KOPT-K1 (cell line): ENCODE results near the gene IL17RB.

ENCODE experiments used
- H3K27ac ChIP-seq: fragments of 200-600 bp; sonication (generic); 2 replicates; pipeline ENCODE4 v1.5.1; 2016; ENCODE audit warnings: antibody characterized with exemption, mild to moderate bottlenecking, low read depth, low read length; ENCODE audit not compliant: poor library complexity, severe bottlenecking
- H3K36me3 ChIP-seq: fragments of 200-600 bp; sonication (generic); 2 replicates; pipeline ENCODE4 v1.5.1; 2017; ENCODE audit warnings: antibody characterized with exemption, mild to moderate bottlenecking, low read length, moderate library complexity; ENCODE audit not compliant: insufficient read depth
- H3K9me3 ChIP-seq: fragments of 200-600 bp; sonication (generic); 2 replicates; pipeline ENCODE4 v1.5.1; 2017; ENCODE audit warnings: antibody characterized with exemption, low read length, mild to moderate bottlenecking; ENCODE audit not compliant: insufficient read depth, poor library complexity, severe bottlenecking

Gene IL17RB

GRCh38 chr3:53890726-53891475, 44.5 kb downstream of the IL17RB start:
- H3K27ac ChIP-seq, result peak overlapping the region; percentile 59
- H3K9me3 ChIP-seq, result no peaks in the 10 kb centered on the region
- peaks cover 20% of the 10 kb centered on the region for H3K36me3 ChIP-seq

GRCh38 chr3:53891497-53892285, 45.3 kb downstream of the IL17RB start, which contains the start of gene SELENOK:
SELENOK (minus strand) TSS chr3:53891859.
- Histone ChIP-seq H3K27ac (peak within 1 kb of the TSS; percentile 59), H3K36me3 (peaks cover 12% of the 10 kb centered on the region), H3K9me3 (no peaks in the 10 kb centered on the region)

GRCh38 chr3:53892286-53892637, 45.9 kb downstream of the IL17RB start:
- H3K36me3 ChIP-seq, result peaks cover 6% of the 10 kb centered on the region
- H3K9me3 ChIP-seq, result peaks cover 6% of the 10 kb centered on the region
- peak overlapping the region; percentile 59 for H3K27ac ChIP-seq

GRCh38 chr3:53899750-53900149, 53.4 kb downstream of the IL17RB start:
- no peaks in the 10 kb centered on the region for H3K36me3 ChIP-seq
- H3K27ac ChIP-seq, result no peak overlapping the region
- peaks cover 19% of the 10 kb centered on the region for H3K9me3 ChIP-seq

- H3K9me3 ChIP-seq, result peaks cover 19% of the 10 kb centered on the region
- H3K36me3 ChIP-seq, result no peaks in the 10 kb centered on the region
- H3K27ac ChIP-seq, result no peak overlapping the region
Observed at GRCh38 chr3:53900666-53901331, 54.4 kb downstream of the IL17RB start.

- H3K27ac ChIP-seq, result no peak overlapping the region
Observed at GRCh38 chr3:53902067-53902466, 55.7 kb downstream of the IL17RB start.

GRCh38 chr3:53902711-53903110, 56.3 kb downstream of the IL17RB start:
- H3K9me3 ChIP-seq, result peaks cover 15% of the 10 kb centered on the region

More at GRCh38 chr3:53902067-53902466, 55.7 kb downstream of the IL17RB start:
- peaks cover 21% of the 10 kb centered on the region for H3K9me3 ChIP-seq
- no peaks in the 10 kb centered on the region for H3K36me3 ChIP-seq

GRCh38 chr3:53913401-53913800, 67.0 kb downstream of the IL17RB start:
- H3K27ac ChIP-seq, result no peak overlapping the region

More at GRCh38 chr3:53902711-53903110, 56.3 kb downstream of the IL17RB start:
- Histone ChIP-seq H3K36me3 (no peaks in the 10 kb centered on the region), H3K27ac (no peak overlapping the region)

More at GRCh38 chr3:53913401-53913800, 67.0 kb downstream of the IL17RB start:
- H3K9me3 ChIP-seq, result peaks cover 3% of the 10 kb centered on the region
- H3K36me3 ChIP-seq, result no peaks in the 10 kb centered on the region
